ENCODE data around the gene DNAJC28.

DNAJC28 gene

DNA sequence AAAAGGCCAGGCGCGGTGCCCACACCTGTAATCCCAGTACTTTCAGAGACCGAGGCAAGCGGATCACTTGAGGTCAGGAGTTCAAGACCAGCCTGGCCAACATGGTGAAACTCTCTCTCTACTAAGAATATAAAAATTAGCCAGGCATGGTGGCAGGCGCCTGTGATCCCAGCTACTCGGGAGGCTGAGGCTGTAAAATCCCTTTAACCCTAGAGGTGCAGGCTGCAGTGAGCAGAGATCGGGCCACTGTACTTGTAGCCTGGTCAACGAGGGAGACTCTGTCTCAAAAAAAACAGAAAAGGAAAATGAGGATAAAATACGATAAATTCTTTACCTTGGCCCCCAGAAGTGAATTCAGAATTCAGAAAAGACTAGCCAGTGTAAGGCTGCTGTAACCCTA lies 13.3 kb downstream of the DNAJC28 start:
- Histone ChIP-seq H3K4me1 (ENCODE audit: control insufficient read depth, insufficient read depth, low read length) (peaks cover 2% of the 10 kb centered on the region; the same call in 1 of the 2 replicates), H3K36me3 (ENCODE audit: control insufficient read depth in 2 of 2, insufficient read depth in 1 of 2, low read length in 2 of 2) (no peaks in the 10 kb centered on the region; a peak in 1 of 3 replicates), H3K9me3 (ENCODE audit: control insufficient read depth, insufficient read depth, low read depth, low read length) (no peaks in the 10 kb centered on the region), H3K27ac (ENCODE audit: extremely low read depth, low read depth, low read length) (no peak overlapping the region), H3K4me3 (ENCODE audit: low read depth, low read length) (peak overlapping the region; percentile 48)
- CTCF ChIA-PET = no interaction called here
- TF ChIP-seq MZF1 (tag by site-specific recombination; IDR thresholded peaks at IDR 0.05; ENCODE audit: borderline replicate concordance) (peak; percentile 78; the same call in 1 of the 2 replicates), ZNF157 (tag by site-specific recombination; IDR thresholded peaks at IDR 0.05) (no peak), ZBTB8A (tag by site-specific recombination; IDR thresholded peaks at IDR 0.05) (0 out of 2 replicates have a peak, but pooled peaks have one; percentile 16), ZNF335 (tag by site-specific recombination; conservative IDR thresholded peaks at IDR 0.05) (peak; percentile 42), TCF7L2 (IDR thresholded peaks at IDR 0.05; ENCODE audit: borderline replicate concordance, low read depth, low read length) (no peak), ZNF394 (tag by site-specific recombination; IDR thresholded peaks at IDR 0.05; ENCODE audit: borderline replicate concordance) (peak; percentile 41; the same call in 1 of the 2 replicates), KLF16 (tag by site-specific recombination; IDR thresholded peaks at IDR 0.05) (no peak)
- TF ChIP-seq, protein P1, sequence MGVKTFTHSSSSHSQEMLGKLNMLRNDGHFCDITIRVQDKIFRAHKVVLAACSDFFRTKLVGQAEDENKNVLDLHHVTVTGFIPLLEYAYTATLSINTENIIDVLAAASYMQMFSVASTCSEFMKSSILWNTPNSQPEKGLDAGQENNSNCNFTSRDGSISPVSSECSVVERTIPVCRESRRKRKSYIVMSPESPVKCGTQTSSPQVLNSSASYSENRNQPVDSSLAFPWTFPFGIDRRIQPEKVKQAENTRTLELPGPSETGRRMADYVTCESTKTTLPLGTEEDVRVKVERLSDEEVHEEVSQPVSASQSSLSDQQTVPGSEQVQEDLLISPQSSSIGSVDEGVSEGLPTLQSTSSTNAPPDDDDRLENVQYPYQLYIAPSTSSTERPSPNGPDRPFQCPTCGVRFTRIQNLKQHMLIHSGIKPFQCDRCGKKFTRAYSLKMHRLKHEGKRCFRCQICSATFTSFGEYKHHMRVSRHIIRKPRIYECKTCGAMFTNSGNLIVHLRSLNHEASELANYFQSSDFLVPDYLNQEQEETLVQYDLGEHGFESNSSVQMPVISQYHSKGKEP (tag by site-specific recombination; IDR thresholded peaks at IDR 0.05) = no peak
- POLR2A ChIA-PET = interaction anchor here (2.3 kb wide), 1 partner anchor 17 kb away, joined by 7 read pairs; no protein-coding TSS in a partner anchor

DNA sequence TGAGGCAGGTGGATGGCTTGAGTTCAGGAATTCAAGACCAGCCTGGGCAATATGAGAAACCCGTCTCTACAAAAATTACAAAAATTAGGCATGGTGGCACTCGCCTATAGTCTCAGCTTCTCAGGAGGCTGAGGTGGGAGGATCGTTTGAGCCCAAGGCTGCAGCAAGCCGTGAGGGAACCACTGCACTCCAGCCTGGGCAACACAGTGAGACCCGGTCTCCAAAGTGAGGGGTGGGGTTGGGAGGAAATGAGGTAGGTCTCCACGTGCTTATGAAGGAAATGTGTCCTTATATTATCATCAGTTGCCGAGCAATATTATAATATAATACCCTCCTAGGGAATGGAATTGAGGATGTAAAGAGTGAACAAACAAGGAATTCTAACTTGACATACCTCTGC lies 14.4 kb downstream of the DNAJC28 start:
- Histone ChIP-seq H3K36me3 (ENCODE audit: control insufficient read depth in 2 of 2, insufficient read depth in 1 of 2, low read length in 2 of 2) (no peaks in the 10 kb centered on the region; a peak in 1 of 3 replicates), H3K4me3 (ENCODE audit: low read depth, low read length) (no peak overlapping the region), H3K9me3 (ENCODE audit: control insufficient read depth, insufficient read depth, low read depth, low read length) (no peaks in the 10 kb centered on the region), H3K27ac (ENCODE audit: extremely low read depth, low read depth, low read length) (no peak overlapping the region), H3K4me1 (ENCODE audit: control insufficient read depth, insufficient read depth, low read length) (peaks cover 2% of the 10 kb centered on the region; the same call in 1 of the 2 replicates)
- TF ChIP-seq ZNF211 (tag by site-specific recombination; IDR thresholded peaks at IDR 0.05; ENCODE audit: low read depth) = no peak
- TF ChIP-seq, protein P2, sequence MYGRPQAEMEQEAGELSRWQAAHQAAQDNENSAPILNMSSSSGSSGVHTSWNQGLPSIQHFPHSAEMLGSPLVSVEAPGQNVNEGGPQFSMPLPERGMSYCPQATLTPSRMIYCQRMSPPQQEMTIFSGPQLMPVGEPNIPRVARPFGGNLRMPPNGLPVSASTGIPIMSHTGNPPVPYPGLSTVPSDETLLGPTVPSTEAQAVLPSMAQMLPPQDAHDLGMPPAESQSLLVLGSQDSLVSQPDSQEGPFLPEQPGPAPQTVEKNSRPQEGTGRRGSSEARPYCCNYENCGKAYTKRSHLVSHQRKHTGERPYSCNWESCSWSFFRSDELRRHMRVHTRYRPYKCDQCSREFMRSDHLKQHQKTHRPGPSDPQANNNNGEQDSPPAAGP (tag by site-specific recombination; IDR thresholded peaks at IDR 0.05) = no peak
- TF ChIP-seq ZNF121 (tag by site-specific recombination; IDR thresholded peaks at IDR 0.05) = peak; percentile 81
- TF ChIP-seq ZNF266 (tag by site-specific recombination; IDR thresholded peaks at IDR 0.05; ENCODE audit: low read depth) = no peak
- ChIA-PET CTCF (interaction anchor here (0.6 kb wide), 1 partner anchor 536 kb away, joined by 3 read pairs; no protein-coding TSS in a partner anchor), POLR2A (interaction anchor here (0.7 kb wide), 1 partner anchor 80 kb away, joined by 4 read pairs; no protein-coding TSS in a partner anchor)

DNA sequence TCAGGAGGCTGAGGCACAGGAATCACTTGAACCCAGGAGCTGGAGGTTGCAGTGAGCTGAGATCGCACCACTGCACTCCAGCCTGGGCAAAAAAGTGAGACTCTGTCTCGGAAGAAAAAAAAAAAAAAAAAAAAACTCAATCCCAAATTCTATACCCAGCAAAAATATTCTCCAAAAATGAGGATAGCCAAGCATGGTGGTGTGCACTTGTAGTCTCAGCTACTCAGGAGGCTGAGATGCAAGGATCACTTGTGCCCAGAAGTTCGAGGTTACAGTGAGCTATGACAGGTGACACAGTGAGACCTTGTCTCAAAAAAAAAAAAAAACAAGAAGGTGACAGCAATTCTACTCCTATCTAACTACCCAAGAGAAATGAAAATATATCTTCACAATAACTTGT lies 18.2 kb downstream of the DNAJC28 start:
- no peaks in the 10 kb centered on the region; a peak in 1 of 3 replicates for H3K36me3 ChIP-seq (ENCODE audit: control insufficient read depth in 2 of 2, insufficient read depth in 1 of 2, low read length in 2 of 2)
- no peaks in the 10 kb centered on the region for H3K9me3 ChIP-seq (ENCODE audit: control insufficient read depth, insufficient read depth, low read depth, low read length)
- H3K27ac ChIP-seq (ENCODE audit: extremely low read depth, low read depth, low read length) = no peak overlapping the region
- no peak overlapping the region for H3K4me3 ChIP-seq (ENCODE audit: low read depth, low read length)
- no peak for TF ChIP-seq SP2 (tag by site-specific recombination; IDR thresholded peaks at IDR 0.05)
- TF ChIP-seq ZNF138 (tag by site-specific recombination; IDR thresholded peaks at IDR 0.05; ENCODE audit: borderline replicate concordance) = no peak
- no peak for TF ChIP-seq ZNF433 (tag by site-specific recombination; IDR thresholded peaks at IDR 0.05; ENCODE audit: low read depth)
- no peak for TF ChIP-seq SP7 (tag by site-specific recombination; IDR thresholded peaks at IDR 0.05)
- TF ChIP-seq, protein P3, sequence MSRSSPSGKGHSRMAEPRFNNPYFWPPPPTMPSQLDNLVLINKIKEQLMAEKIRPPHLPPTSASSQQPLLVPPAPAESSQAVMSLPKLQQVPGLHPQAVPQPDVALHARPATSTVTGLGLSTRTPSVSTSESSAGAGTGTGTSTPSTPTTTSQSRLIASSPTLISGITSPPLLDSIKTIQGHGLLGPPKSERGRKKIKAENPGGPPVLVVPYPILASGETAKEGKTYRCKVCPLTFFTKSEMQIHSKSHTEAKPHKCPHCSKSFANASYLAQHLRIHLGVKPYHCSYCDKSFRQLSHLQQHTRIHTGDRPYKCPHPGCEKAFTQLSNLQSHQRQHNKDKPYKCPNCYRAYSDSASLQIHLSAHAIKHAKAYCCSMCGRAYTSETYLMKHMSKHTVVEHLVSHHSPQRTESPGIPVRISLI (tag by site-specific recombination; IDR thresholded peaks at IDR 0.05) = peak; percentile 71
- peak; percentile 78; the same call in 1 of the 2 replicates for TF ChIP-seq ZNF140 (tag by site-specific recombination; IDR thresholded peaks at IDR 0.05)
- TF ChIP-seq ZBTB21 (tag by site-specific recombination; IDR thresholded peaks at IDR 0.05) = no peak
- TF ChIP-seq, protein P4, sequence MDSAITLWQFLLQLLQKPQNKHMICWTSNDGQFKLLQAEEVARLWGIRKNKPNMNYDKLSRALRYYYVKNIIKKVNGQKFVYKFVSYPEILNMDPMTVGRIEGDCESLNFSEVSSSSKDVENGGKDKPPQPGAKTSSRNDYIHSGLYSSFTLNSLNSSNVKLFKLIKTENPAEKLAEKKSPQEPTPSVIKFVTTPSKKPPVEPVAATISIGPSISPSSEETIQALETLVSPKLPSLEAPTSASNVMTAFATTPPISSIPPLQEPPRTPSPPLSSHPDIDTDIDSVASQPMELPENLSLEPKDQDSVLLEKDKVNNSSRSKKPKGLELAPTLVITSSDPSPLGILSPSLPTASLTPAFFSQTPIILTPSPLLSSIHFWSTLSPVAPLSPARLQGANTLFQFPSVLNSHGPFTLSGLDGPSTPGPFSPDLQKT (IDR thresholded peaks at IDR 0.05; ENCODE audit: borderline replicate concordance, low read depth, low read length) = no peak
- POLR2A ChIA-PET = interaction anchor here (0.6 to 0.7 kb wide), 4 partner anchors 32 to 790 kb away, joined by 3 to 7 read pairs (median 6); no protein-coding TSS in a partner anchor
- CTCF ChIA-PET = no interaction called here
- H3K4me1 ChIP-seq (ENCODE audit: control insufficient read depth, insufficient read depth, low read length) = peaks cover 1% of the 10 kb centered on the region; the same call in 1 of the 2 replicates
